Glomerular visceral epithelial cell (primary cell): Measurements from ENCODE around the gene B3GALT4.

Source experiments
- DNase-seq: peaks from one replicate; pipeline ENCODE4 v3.0.0-alpha.2; 2016; ENCODE audit errors: extremely low spot score

Gene B3GALT4

DNA sequence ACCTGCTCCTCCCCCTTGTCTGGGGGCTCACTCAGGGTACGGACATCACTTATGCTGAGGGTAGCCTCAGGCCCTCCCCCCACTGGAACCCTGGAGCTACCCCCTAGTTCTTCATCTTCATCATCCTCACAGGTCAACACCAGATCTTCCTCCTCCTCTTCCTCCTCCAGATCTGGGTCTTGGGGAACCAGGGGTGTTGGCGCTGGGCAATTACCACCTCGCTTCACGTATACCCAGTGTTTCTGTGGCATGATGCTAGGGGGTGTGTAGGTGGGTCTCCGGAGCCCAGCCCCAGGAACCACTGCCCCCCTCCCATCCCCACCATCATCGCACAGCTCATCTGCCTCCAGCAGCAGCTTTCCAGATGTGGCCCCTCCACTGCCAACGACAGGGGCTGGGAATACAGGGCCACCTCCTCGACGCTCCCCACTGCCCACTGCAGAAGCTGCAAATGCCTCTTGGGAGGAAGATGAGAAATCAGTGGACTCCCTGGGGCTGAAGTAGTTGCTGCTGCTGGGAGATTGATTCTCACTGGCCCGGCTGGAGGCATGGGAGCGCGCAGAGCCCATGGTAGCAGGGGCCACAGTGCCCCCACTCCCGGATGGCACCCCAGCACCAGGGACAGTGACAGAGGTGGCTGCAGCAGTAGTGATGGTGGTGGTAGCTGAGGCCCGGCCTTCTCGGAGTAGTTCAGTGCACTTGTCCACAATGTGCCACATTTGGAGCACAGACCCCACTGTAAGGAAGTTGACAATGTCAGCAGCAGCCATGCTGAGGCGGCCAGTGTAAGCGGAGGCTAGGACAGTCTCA is 39.1 kb downstream of the B3GALT4 start:
- no peak for DNase-seq

DNA sequence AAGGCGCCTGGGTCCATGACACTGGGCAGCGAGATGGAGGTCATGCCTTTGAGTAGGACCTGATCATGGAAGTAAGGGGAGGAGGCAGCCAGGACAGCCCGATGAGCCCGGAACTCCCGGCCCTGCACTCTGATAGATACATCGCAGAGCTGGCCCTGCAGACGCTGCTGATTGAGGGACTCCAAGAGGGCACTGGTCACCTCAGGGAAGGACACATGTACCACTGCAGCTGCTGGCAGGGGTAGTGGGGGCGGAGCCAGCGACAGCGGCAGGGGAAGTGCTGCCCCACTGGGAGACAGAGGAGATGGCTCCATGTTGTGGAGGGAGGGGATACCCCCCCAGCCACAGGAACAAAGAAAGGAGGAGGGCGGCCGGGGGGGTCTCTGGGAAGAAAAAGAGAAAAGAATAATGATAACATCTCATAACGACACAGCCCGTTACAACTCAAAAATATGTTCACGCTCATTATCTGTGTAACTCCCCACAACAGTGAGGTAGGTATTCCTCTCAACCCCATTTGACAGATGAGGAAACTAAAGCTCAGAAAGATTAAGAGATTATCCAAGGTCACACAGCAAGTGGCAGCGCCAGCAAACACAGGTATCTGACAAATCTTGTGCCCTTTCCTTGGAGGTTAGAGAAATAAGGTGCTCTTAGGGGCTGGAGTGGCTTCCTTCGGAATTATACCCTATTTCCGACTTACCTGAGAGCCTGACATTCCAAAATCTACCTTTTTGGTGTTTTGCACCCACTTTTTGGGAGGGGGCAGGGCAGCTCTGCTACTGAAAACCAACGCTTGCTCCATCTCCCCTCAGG is 39.9 kb downstream of the B3GALT4 start:
- no peak for DNase-seq

DNA sequence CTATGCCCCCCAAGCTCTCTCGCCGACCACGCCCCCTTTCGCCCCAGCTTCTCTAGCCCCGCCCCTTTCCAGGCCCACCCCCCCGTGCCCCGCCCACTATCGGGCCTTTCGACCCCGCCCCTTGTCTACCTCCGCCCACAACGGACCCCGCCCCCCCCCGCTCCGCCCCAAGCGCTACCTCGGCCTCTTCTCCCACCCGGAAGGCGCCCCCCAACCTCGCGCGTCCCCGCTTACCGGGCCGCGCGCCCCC is 40.4 kb downstream of the B3GALT4 start:
- no peak for DNase-seq

DNA sequence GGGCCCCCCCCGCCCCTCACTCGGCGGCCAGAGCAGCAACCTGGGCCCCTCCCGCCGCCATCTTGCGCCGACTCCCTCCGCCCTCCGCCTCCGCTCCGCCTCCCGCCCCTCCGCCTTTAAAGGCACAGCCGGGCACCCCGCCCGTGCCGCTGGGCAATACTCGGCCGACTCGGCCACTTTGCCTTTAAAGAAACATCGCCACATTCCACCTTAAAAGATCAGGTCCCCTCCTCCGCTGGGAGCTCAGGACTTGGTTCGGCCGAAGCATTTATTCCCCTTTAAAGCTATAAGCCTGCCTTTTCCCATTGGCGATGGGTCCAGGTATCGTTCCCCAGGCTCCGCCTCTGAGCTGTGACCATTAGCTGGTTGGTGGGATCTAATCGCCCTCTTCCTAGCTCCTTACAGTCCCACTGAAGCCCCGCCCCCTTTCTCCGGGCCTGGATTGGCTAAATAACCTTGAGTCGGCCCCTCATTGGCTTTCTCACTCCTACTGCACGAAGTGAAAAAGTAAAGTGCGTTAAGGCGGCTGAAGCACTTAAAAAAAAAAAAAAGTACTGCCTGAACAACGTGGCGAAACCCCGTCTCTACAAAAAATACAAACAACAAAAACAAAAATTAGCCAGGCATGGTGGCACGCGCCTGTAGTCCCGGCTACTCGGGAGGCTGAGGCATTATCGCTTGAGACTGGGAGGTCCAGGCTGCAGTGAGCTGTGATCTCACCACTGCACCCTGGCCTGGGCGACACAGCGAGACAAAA is 40.9 kb downstream of the B3GALT4 start, which contains the start of gene ZBTB22:
Gene ZBTB22 (minus strand): TSS at position 76 of the 757 bp plus-strand sequence. CDS start 828 bp downstream, outside the sequence.
- DNase-seq, result peak; percentile 99

DNA sequence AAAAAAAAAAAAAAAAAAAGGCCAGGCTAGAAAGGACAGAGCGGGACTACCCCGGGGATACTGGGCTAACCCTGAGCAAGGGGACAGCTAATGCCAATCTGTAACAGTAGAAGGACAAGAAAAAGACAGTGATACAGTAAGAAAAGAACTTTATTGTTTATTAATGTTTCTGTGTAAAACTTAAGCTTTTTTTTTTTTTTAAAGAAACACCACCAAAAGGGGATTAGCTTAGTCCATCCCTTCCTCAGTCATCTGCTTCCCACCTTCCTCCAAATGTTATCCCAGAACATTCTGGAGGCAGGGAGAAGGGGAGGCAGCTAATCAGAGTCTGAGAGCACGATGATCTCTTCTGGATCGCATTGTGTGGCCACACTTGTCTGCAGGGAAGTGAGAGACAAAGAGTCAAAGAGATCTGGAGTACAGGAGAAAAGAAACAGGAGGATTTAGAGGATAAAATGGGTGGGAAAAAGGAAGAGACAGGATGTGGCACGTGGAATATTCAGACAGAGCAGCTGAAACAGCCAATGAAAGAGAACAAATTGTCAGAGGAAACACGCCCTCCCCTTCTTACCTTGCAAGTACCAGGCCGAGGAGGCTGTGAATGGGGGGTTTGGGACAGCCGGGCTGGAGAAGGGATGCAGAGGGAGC is 41.6 kb downstream of the B3GALT4 start:
- no peak for DNase-seq

DNA sequence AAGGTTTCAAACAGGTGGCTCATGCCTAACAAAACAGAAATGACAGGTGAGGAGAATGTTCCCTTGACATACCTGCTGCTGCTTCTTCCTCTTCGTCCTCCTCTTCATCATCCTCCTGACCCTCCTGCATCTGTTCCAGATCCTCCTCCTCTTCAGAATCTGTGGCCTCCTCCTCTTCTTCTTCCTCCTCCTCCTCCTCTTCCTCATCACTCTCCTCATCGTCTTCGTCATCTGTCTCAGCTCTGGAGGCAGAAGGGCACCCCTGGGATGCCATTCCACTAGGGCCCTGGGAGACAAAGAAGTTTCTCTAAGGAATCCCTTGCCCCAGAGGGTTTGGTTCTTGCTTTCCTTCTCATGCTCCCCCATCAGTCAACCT is 43.0 kb downstream of the B3GALT4 start:
- DNase-seq, result no peak

DNA sequence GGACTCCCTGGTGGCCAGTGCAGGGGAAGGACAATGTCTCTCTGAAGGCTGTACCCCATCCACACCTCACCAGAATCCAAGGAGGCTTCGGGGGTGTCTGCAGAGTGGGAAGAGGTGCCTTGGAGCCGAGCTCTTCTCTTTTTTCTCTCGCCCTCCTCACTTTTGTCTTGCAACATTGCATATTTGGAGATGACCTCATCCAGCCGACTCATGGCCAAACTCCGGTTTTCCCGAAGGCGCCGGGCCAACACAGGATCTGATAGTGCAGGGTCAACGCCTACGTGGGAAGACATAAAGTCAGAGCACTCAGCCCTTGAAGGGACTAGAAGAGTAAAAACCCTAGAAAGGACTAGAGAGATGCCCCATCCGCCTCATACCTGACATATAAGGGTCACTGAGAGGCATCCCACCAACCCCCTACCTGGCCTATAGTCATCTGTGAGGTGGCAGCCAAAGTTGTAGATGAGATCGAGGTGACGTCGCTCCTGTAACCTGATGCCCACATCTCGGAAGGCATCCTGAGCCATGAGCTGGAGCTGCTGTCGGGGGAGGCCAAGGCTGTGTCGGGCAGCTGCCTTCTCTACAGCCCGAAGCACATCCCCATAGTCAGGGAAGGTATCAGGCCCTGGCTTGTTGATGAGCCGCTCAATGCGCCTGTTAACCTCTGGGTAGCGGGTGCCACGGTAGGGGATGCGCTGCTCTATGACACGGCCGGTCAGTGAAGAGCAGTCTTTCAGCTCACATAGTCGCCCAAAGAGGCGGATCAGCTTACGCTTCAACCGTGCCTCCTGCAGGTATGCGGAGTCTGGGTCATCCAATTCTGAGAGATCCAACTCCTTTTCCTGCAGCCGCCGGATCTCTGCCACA is 43.6 kb downstream of the B3GALT4 start:
- DNase-seq, result peak; percentile 58

DNA sequence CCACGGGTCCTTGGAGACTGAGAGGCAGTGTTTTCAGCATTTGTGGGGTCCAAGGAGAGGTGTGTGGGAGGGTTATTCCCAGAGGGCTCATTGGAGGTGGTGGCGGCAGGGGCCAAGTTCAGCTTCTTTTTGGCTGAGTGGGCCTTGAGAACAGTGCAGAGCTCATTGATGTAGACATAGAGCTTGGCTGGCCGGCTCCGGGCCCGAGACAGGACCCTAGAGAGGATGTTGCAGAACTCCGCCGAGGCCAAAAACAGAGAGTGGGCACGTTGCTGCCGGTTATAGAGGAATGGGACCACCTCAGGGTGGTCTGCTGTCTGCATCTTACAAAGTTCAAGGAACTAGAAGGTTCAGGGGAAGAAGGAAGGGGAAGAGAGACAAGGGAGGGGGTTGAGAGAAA is 44.3 kb downstream of the B3GALT4 start:
- DNase-seq, result no peak

DNA sequence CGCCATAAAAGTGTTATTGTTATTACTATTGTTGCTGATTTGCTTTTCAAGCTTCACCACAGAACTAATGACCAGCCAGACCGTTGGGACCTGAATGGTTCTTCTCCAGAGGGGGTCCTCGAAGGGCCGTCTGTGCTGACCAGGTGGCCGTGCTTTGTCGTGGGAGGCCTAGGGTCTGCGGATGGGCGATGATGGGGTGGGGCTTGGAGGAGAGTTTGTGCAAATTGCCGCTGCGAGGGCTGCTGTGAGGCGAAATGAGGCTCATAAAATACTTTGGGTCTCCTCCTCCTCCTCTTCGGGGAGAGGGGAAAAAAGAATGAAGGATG is 46.7 kb downstream of the B3GALT4 start:
- no peak for DNase-seq

DNA sequence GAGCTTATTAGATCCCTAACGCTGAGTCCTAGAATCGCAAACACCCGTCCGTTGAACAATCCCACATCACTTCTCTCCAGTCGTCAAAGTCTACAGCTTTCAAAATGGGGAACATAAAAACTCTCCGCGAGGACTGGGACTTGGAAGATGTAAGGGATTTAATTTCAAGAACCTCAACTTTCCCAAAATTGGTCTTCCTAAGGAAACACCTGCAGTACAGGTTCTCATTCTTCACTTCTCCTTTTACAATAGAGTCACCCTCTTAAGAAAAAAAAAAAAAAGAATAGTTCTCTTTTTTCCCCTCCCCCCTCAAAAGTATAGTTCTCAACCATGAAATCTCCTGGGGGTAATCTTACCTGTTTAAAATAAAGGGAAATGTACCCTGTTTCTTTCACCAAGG is 47.2 kb downstream of the B3GALT4 start:
- DNase-seq, result no peak
